HG03060 (cell line): Measurements from ENCODE around the gene CTNND2.

Source experiments
- ATAC-seq: cut with Tn5 transposase; IDR thresholded peaks from one replicate; pipeline ENCODE4 v1.9.1; 2021; ENCODE audit warnings: low read depth, moderate number of reproducible peaks; ENCODE audit not compliant: unreplicated experiment

Gene CTNND2

GRCh38 chr5:11222169-11222568 is 682.1 kb downstream of the CTNND2 start:
- no peak for ATAC-seq

GRCh38 chr5:11214864-11215644 is 689.2 kb downstream of the CTNND2 start:
- no peak for ATAC-seq

- ATAC-seq: no peak
Measured at GRCh38 chr5:11212706-11213105, 691.5 kb downstream of the CTNND2 start.

GRCh38 chr5:11197726-11198125 is 706.5 kb downstream of the CTNND2 start:
- ATAC-seq: no peak

- no peak for ATAC-seq
Measured at GRCh38 chr5:11191673-11192072, 712.6 kb downstream of the CTNND2 start.

- ATAC-seq: no peak
Measured at GRCh38 chr5:11182441-11183080, 721.7 kb downstream of the CTNND2 start.

- ATAC-seq: no peak
Measured at GRCh38 chr5:11181940-11182339, 722.3 kb downstream of the CTNND2 start.

GRCh38 chr5:11180890-11181289 is 723.4 kb downstream of the CTNND2 start:
- no peak for ATAC-seq

- no peak for ATAC-seq
Measured at GRCh38 chr5:11177999-11178711, 726.1 kb downstream of the CTNND2 start.

GRCh38 chr5:11174591-11174990 is 729.7 kb downstream of the CTNND2 start:
- no peak for ATAC-seq

- no peak for ATAC-seq
Measured at GRCh38 chr5:11172484-11172883, 731.8 kb downstream of the CTNND2 start.

- no peak for ATAC-seq
Measured at GRCh38 chr5:11171236-11171635, 733.0 kb downstream of the CTNND2 start.

GRCh38 chr5:11166923-11167322 is 737.3 kb downstream of the CTNND2 start:
- ATAC-seq: no peak

- ATAC-seq: no peak
Measured at GRCh38 chr5:11164531-11165294, 739.5 kb downstream of the CTNND2 start.

GRCh38 chr5:11157132-11157531 is 747.1 kb downstream of the CTNND2 start:
- ATAC-seq: no peak

GRCh38 chr5:11153670-11154382 is 750.4 kb downstream of the CTNND2 start:
- no peak for ATAC-seq

GRCh38 chr5:11152368-11152767 is 751.9 kb downstream of the CTNND2 start:
- no peak for ATAC-seq

- no peak for ATAC-seq
Measured at GRCh38 chr5:11150976-11151375, 753.3 kb downstream of the CTNND2 start.

- no peak for ATAC-seq
Measured at GRCh38 chr5:11148810-11149539, 755.3 kb downstream of the CTNND2 start.
